ES-I3 (cell line): ENCODE measurements around the gene ARRB1.

Source experiments
- H3K36me3 ChIP-seq: 2 replicates; pipeline ENCODE4 v1.6.1; 2013; ENCODE audit warnings: mild to moderate bottlenecking, low read length, control low read depth, moderate library complexity; ENCODE audit not compliant: insufficient read depth
- H3K4me1 ChIP-seq: 2 replicates; pipeline ENCODE4 v1.6.1; 2013; ENCODE audit warnings: mild to moderate bottlenecking, control low read depth, low read length; ENCODE audit not compliant: insufficient read depth
- H3K9ac ChIP-seq: 2 replicates; pipeline ENCODE4 v1.6.1; 2013; ENCODE audit warnings: low read depth, mild to moderate bottlenecking, low read length, moderate library complexity
- H3K9me3 ChIP-seq: 2 replicates; pipeline ENCODE4 v1.6.1; 2013; ENCODE audit warnings: mild to moderate bottlenecking, low read length, moderate library complexity; ENCODE audit not compliant: control insufficient read depth, insufficient read depth

ARRB1 gene

GRCh38 chr11:75352588-75353206 is 1.2 kb upstream of the ARRB1 start:
- Histone ChIP-seq H3K36me3 (peaks cover 14% of the 10 kb centered on the region), H3K4me1 (peaks cover 29% of the 10 kb centered on the region), H3K9ac (peak overlapping the region; percentile 83), H3K9me3 (no peaks in the 10 kb centered on the region)

DNA sequence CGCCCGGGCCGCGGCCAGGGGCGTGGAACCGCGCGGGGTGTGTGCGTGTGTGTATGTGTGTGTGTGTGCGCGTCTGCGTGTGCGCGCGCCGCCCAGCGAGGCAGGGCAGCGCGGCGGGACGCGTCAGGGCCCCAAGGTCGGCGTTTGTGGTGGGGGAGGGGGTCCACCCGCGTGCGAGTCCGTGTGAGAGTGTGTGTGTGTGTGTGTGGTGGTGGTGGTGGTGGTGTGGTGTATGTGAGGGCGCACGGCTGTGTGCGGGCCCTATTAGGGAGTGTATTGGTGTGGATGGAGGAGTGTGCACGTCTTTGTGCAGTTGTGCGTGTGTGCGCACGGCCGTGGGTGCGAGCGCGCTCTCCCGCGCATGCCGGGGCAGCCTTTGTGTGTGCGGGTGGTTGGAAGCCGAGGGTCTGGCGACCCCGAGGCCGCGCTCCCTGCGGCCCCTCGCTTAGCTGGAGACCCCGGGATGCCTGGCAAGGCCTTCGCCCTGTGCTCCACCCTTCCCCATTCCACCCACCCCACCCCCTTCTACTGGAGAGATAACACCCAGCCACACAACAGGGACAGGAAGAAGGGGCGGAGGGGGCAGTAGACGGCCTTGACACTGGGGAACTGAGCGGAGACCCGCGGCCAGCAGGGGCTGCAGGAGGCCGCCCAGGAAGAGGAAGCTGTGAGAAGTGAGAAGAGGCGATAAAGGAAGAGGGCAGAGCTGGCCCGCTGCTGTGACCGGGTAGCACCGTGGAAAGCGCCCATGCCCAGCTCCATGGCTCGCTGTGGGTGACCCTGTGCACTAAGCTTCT is 528 bp upstream of the ARRB1 start:
- Histone ChIP-seq H3K4me1 (peaks cover 36% of the 10 kb centered on the region), H3K9ac (peak overlapping the region; percentile 83), H3K36me3 (peaks cover 14% of the 10 kb centered on the region), H3K9me3 (no peaks in the 10 kb centered on the region)

GRCh38 chr11:75350743-75351540 is 519 bp downstream of the ARRB1 start:
- H3K4me1 ChIP-seq, result peaks cover 45% of the 10 kb centered on the region
- H3K9me3 ChIP-seq, result no peaks in the 10 kb centered on the region
- H3K36me3 ChIP-seq, result peaks cover 14% of the 10 kb centered on the region
- H3K9ac ChIP-seq, result peak overlapping the region; percentile 83

- H3K4me1 ChIP-seq, result peaks cover 52% of the 10 kb centered on the region
- no peaks in the 10 kb centered on the region for H3K9me3 ChIP-seq
- peak overlapping the region; percentile 83 for H3K9ac ChIP-seq
- H3K36me3 ChIP-seq, result peaks cover 14% of the 10 kb centered on the region
Measured at GRCh38 chr11:75350122-75350742, 1.2 kb downstream of the ARRB1 start.

- peak overlapping the region; percentile 83 for H3K9ac ChIP-seq
- H3K4me1 ChIP-seq, result peaks cover 57% of the 10 kb centered on the region
- peaks cover 14% of the 10 kb centered on the region for H3K36me3 ChIP-seq
Measured at GRCh38 chr11:75349521-75350116, 1.8 kb downstream of the ARRB1 start.

GRCh38 chr11:75347781-75348566 is 3.5 kb downstream of the ARRB1 start:
- H3K4me1 ChIP-seq, result peaks cover 69% of the 10 kb centered on the region
- no peak overlapping the region for H3K9ac ChIP-seq

More at GRCh38 chr11:75349521-75350116, 1.8 kb downstream of the ARRB1 start:
- H3K9me3 ChIP-seq, result no peaks in the 10 kb centered on the region

DNA sequence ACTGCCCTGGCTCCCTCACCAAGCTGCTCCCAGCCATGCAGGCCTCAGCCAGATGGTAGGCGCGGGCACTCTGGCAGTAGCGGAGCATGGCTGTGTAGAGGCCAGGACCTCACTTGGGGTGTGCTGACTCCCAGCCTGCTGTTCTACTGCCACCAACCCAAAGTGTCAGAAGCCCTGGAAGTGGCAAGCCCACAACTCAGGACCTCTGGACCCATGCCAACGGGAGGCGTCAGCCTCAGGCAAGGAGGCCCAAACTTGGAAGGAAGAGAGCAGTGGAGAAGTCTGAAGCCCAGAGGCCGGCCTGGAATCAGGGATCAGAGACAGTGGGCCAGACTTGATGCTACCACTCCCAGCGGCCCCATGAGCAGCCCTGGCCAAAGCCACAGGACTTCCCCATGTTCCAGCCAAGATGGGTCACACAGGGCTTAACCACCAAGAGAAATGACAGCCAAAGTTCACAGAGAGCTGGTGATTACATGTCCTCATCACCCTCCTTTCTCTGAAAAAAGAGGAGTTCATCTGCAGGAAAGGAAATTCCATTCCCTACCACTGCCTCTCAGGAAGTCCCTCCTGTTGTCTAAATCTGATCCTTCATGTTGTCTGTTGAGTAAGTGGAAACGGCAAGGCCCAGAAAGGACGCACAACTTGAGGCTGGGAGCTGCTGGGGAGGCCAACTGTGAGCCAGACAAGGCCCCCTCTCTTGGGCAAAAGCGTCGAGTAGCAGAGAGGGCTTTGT is 4.4 kb downstream of the ARRB1 start:
- H3K9ac ChIP-seq, result no peak overlapping the region
- no peaks in the 10 kb centered on the region for H3K9me3 ChIP-seq
- H3K4me1 ChIP-seq, result peaks cover 73% of the 10 kb centered on the region
- peaks cover 22% of the 10 kb centered on the region for H3K36me3 ChIP-seq

More at GRCh38 chr11:75347781-75348566, 3.5 kb downstream of the ARRB1 start:
- peaks cover 18% of the 10 kb centered on the region for H3K36me3 ChIP-seq
- H3K9me3 ChIP-seq, result no peaks in the 10 kb centered on the region

DNA sequence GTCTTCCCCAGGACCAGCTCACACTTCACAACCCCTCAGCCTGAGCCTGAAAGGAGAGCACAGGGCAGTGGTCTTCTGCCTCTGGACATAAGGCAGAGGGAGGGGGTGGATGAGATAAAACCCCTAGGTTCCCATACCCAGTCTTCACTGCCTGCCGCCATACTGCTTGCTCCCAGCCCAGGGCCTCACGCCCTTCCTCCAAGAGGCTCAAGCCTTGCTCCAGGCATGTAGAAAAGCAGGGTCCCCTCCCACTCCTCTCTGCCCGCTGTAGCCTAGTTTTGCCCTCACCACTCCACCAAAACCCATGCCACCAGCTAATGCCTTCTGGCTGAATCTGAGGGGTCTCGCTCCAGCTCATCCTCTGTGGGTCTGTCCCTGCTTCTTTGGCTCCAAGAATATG is 5.2 kb downstream of the ARRB1 start:
- Histone ChIP-seq H3K36me3 (peaks cover 22% of the 10 kb centered on the region), H3K4me1 (peaks cover 81% of the 10 kb centered on the region), H3K9ac (no peak overlapping the region), H3K9me3 (no peaks in the 10 kb centered on the region)

DNA sequence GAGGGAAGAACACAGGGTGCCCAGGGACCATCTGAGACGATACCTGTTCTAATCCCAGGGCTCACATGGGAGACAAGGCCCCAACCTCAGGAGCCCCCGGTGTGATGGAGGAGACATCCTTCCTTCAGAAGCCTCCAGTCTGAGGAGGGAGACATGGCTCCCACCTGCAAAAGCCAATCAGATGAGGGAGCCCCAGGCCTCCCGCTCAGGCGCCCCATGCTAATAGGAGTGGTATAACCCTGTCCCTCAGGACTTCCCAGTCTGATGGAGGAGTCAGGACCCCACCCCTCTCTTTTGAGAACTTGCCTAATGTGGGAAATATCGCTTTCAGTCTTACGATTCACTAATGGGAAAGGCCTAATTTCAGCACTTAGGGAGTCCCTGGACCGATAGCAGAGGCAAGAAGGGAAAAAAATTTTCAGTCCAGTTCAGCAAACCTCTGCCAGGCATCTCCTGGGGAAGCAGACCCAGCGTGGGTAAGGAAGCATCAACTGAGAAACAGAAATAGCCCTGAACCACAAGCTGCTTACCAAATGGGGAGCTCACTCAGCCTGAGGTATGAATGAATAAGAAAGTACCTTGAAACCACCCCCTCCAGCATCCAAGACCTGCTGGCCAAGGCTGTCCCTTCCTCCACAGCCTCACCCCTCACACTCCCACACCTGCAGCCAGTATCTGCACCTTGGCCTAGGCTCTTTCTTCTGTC is 5.9 kb downstream of the ARRB1 start:
- no peak overlapping the region for H3K9ac ChIP-seq
- H3K36me3 ChIP-seq, result peaks cover 22% of the 10 kb centered on the region
- H3K9me3 ChIP-seq, result no peaks in the 10 kb centered on the region
- peaks cover 88% of the 10 kb centered on the region for H3K4me1 ChIP-seq

DNA sequence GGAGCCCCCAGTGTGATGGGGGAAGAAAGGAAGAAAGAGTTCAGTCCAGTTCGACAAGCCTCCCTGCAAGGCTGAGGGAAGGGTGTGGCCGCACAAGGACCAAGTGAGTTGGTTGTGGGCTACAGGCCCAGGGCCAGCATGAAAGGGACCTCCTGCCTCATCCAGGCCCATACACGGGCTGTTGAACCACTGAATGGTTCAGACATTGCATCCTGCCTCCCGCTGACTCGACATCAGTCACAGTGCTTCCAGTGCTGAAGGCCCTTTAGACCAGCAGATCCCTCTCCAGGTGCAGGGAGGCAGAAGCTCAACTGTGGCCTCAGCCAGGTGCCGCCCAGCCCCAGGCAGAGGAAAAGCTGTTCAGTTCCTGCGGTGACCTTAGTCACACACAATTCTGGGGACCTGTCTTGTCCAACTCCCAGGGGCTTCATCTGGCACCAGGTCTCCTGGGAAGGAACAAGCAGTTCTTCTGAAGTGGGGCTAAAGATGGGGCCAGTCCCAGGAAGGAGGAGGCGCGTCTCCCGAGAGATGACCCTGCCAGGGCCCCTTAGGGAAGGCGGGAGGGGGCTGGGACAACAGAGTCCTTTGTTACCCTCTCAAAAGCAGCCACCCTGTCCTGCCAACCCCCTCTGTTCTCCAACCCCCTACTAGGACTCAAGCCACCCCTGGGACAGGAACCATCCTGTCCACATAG is 6.6 kb downstream of the ARRB1 start:
- peaks cover 94% of the 10 kb centered on the region for H3K4me1 ChIP-seq
- H3K9ac ChIP-seq, result no peak overlapping the region
- H3K9me3 ChIP-seq, result no peaks in the 10 kb centered on the region
- H3K36me3 ChIP-seq, result peaks cover 24% of the 10 kb centered on the region

- H3K4me1 ChIP-seq, result peaks cover 93% of the 10 kb centered on the region
- H3K9ac ChIP-seq, result no peak overlapping the region
Measured at GRCh38 chr11:75344186-75344585, 7.3 kb downstream of the ARRB1 start.

More at GRCh38 chr11:75344186-75344585, 7.3 kb downstream of the ARRB1 start:
- peaks cover 21% of the 10 kb centered on the region for H3K36me3 ChIP-seq
- H3K9me3 ChIP-seq, result no peaks in the 10 kb centered on the region
